ENCODE results near the gene UTS2R.

Gene UTS2R

DNA sequence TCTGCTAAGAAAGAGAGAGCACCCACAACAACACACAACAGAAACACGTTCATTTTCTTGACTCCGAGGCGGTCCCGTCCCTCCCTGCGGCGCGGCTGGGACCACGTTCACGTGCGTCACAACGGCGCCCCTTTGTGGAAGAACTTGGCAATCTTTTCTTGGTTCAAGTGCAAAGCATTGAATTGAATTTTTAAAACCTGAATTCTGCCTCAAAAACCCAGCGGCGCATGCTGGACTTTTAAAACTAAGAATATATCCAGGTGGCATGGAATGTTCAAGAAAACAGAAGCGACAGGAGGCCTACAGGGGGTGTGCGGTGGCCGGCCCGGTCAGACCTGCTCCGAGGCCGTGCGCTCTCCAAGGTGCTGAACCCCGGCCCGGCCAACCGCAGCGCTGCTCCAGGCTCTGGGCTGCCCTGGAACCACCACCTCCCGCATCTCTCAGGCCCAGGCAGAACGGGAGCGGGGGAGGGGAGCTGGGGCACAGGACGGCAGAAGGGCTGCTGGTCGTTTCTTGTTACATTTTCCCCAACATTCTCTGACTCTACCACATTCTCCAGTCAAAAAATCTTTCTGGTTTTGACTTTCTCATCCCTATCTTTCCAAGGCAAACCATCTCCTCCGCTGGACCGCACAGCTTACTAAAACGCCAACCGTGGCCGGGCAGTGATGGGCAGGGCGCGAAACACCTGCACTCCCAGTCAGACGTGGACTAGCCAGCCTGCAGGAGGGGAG is 43.1 kb downstream of the UTS2R start:
- peaks cover 8 to 11% of the 10 kb centered on the region in 2 experiments; a peak in 2 of 3 replicates for H3K36me3 ChIP-seq (ENCODE audit: control insufficient read depth in 2 of 2, insufficient read depth in 1 of 2, low read length in 2 of 2)
- H3K9me3 ChIP-seq (ENCODE audit: control insufficient read depth, insufficient read depth, low read depth, low read length) = no peaks in the 10 kb centered on the region
- H3K4me3 ChIP-seq (ENCODE audit: low read depth, low read length) = no peak overlapping the region
- POLR2A ChIA-PET = no interaction called here
- H3K27ac ChIP-seq (ENCODE audit: extremely low read depth, low read depth, low read length) = no peak overlapping the region
- CTCF ChIA-PET = interaction anchor here (0.5 to 1.1 kb wide), 7 partner anchors 8 to 485 kb away, joined by 3 to 11 read pairs (median 3); no protein-coding TSS in a partner anchor
- H3K4me1 ChIP-seq (ENCODE audit: control insufficient read depth, insufficient read depth, low read length) = peaks cover 12% of the 10 kb centered on the region
- TF ChIP-seq, protein P1, sequence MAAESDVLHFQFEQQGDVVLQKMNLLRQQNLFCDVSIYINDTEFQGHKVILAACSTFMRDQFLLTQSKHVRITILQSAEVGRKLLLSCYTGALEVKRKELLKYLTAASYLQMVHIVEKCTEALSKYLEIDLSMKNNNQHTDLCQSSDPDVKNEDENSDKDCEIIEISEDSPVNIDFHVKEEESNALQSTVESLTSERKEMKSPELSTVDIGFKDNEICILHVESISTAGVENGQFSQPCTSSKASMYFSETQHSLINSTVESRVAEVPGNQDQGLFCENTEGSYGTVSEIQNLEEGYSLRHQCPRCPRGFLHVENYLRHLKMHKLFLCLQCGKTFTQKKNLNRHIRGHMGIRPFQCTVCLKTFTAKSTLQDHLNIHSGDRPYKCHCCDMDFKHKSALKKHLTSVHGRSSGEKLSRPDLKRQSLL (tag by site-specific recombination; IDR thresholded peaks at IDR 0.05) = 0 out of 2 replicates have a peak, but pooled peaks have one; percentile 20
- TF ChIP-seq ZNF555 (tag by site-specific recombination; conservative IDR thresholded peaks at IDR 0.05) = no peak
- TF ChIP-seq ZNF391 (tag by site-specific recombination; IDR thresholded peaks at IDR 0.05; ENCODE audit: borderline replicate concordance, low read depth) = no peak
- no peak for TF ChIP-seq ZNF571 (tag by site-specific recombination; IDR thresholded peaks at IDR 0.05)
- TF ChIP-seq, protein P2, sequence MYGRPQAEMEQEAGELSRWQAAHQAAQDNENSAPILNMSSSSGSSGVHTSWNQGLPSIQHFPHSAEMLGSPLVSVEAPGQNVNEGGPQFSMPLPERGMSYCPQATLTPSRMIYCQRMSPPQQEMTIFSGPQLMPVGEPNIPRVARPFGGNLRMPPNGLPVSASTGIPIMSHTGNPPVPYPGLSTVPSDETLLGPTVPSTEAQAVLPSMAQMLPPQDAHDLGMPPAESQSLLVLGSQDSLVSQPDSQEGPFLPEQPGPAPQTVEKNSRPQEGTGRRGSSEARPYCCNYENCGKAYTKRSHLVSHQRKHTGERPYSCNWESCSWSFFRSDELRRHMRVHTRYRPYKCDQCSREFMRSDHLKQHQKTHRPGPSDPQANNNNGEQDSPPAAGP (tag by site-specific recombination; IDR thresholded peaks at IDR 0.05) = no peak
- TF ChIP-seq ZNF423 (tag by site-specific recombination; IDR thresholded peaks at IDR 0.05) = no peak
- TF ChIP-seq KLF7 (tag by site-specific recombination; IDR thresholded peaks at IDR 0.05; ENCODE audit: borderline replicate concordance) = no peak
- TF ChIP-seq, protein P3, sequence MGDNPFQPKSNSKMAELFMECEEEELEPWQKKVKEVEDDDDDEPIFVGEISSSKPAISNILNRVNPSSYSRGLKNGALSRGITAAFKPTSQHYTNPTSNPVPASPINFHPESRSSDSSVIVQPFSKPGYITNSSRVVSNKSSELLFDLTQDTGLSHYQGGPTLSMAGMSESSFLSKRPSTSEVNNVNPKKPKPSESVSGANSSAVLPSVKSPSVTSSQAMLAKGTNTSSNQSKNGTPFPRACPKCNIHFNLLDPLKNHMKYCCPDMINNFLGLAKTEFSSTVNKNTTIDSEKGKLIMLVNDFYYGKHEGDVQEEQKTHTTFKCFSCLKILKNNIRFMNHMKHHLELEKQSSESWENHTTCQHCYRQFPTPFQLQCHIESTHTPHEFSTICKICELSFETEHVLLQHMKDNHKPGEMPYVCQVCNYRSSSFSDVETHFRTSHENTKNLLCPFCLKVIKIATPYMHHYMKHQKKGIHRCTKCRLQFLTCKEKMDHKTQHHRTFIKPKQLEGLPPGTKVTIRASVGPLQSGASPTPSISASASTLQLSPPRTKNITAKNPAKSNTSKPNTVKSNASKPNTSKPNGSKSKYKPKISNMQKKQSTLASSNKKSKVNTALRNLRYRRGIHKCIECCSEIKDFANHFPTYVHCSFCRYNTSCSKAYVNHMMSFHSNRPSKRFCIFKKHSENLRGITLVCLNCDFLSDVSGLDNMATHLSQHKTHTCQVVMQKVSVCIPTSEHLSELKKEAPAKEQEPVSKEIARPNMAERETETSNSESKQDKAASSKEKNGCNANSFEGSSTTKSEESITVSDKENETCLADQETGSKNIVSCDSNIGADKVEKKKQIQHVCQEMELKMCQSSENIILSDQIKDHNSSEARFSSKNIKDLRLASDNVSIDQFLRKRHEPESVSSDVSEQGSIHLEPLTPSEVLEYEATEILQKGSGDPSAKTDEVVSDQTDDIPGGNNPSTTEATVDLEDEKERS (tag by site-specific recombination; IDR thresholded peaks at IDR 0.05) = no peak
- TF ChIP-seq ZNF677 (tag by site-specific recombination; IDR thresholded peaks at IDR 0.05) = no peak
- TF ChIP-seq, protein P4, sequence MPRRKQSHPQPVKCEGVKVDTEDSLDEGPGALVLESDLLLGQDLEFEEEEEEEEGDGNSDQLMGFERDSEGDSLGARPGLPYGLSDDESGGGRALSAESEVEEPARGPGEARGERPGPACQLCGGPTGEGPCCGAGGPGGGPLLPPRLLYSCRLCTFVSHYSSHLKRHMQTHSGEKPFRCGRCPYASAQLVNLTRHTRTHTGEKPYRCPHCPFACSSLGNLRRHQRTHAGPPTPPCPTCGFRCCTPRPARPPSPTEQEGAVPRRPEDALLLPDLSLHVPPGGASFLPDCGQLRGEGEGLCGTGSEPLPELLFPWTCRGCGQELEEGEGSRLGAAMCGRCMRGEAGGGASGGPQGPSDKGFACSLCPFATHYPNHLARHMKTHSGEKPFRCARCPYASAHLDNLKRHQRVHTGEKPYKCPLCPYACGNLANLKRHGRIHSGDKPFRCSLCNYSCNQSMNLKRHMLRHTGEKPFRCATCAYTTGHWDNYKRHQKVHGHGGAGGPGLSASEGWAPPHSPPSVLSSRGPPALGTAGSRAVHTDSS (tag by site-specific recombination; IDR thresholded peaks at IDR 0.05) = no peak
- TF ChIP-seq ZNF24 (tag by site-specific recombination; IDR thresholded peaks at IDR 0.05) = no peak
- TF ChIP-seq, protein P5, sequence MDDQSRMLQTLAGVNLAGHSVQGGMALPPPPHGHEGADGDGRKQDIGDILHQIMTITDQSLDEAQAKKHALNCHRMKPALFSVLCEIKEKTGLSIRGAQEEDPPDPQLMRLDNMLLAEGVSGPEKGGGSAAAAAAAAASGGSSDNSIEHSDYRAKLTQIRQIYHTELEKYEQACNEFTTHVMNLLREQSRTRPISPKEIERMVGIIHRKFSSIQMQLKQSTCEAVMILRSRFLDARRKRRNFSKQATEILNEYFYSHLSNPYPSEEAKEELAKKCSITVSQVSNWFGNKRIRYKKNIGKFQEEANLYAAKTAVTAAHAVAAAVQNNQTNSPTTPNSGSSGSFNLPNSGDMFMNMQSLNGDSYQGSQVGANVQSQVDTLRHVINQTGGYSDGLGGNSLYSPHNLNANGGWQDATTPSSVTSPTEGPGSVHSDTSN (CRISPR knock-in tag; IDR thresholded peaks at IDR 0.05) = no peak
- peak; percentile 78 for TF ChIP-seq GLIS1 (tag by site-specific recombination; IDR thresholded peaks at IDR 0.05)
- TF ChIP-seq ZNF837 (tag by site-specific recombination; IDR thresholded peaks at IDR 0.05) = no peak
- TF ChIP-seq ZNF561 (tag by site-specific recombination; IDR thresholded peaks at IDR 0.05; ENCODE audit: borderline replicate concordance) = peak; percentile 81
- TF ChIP-seq ZNF274 (IDR thresholded peaks at IDR 0.05; ENCODE audit: low read length) = no peak
- no peak for TF ChIP-seq ZNF274 (tag by site-specific recombination; IDR thresholded peaks at IDR 0.05; ENCODE audit: borderline replicate concordance)
- TF ChIP-seq ZNF629 (tag by site-specific recombination; IDR thresholded peaks at IDR 0.05) = peak; percentile 69
- TF ChIP-seq, protein P6, sequence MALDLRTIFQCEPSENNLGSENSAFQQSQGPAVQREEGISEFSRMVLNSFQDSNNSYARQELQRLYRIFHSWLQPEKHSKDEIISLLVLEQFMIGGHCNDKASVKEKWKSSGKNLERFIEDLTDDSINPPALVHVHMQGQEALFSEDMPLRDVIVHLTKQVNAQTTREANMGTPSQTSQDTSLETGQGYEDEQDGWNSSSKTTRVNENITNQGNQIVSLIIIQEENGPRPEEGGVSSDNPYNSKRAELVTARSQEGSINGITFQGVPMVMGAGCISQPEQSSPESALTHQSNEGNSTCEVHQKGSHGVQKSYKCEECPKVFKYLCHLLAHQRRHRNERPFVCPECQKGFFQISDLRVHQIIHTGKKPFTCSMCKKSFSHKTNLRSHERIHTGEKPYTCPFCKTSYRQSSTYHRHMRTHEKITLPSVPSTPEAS (tag by site-specific recombination; IDR thresholded peaks at IDR 0.05) = no peak
- no peak for TF ChIP-seq ZXDB (tag by site-specific recombination; IDR thresholded peaks at IDR 0.05)
- peak; percentile 36; the same call in 1 of the 2 replicates for TF ChIP-seq SP3 (tag by site-specific recombination; IDR thresholded peaks at IDR 0.05)
- TF ChIP-seq, protein P7, sequence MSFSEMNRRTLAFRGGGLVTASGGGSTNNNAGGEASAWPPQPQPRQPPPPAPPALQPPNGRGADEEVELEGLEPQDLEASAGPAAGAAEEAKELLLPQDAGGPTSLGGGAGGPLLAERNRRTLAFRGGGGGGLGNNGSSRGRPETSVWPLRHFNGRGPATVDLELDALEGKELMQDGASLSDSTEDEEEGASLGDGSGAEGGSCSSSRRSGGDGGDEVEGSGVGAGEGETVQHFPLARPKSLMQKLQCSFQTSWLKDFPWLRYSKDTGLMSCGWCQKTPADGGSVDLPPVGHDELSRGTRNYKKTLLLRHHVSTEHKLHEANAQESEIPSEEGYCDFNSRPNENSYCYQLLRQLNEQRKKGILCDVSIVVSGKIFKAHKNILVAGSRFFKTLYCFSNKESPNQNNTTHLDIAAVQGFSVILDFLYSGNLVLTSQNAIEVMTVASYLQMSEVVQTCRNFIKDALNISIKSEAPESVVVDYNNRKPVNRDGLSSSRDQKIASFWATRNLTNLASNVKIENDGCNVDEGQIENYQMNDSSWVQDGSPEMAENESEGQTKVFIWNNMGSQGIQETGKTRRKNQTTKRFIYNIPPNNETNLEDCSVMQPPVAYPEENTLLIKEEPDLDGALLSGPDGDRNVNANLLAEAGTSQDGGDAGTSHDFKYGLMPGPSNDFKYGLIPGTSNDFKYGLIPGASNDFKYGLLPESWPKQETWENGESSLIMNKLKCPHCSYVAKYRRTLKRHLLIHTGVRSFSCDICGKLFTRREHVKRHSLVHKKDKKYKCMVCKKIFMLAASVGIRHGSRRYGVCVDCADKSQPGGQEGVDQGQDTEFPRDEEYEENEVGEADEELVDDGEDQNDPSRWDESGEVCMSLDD (tag by site-specific recombination; IDR thresholded peaks at IDR 0.05) = no peak
- peak; percentile 93 for TF ChIP-seq ZNF654 (tag by site-specific recombination; IDR thresholded peaks at IDR 0.05; ENCODE audit: low read depth)
